Fibroblast of the conjunctiva (primary cell): ENCODE results near the gene PTPRB.

ENCODE experiments used
- DNase-seq: peaks from one replicate; pipeline ENCODE4 v3.0.0-alpha.2; 2010; ENCODE audit warnings: low read depth

Gene PTPRB

GRCh38 chr12:70643939-70644338, 6.7 kb upstream of the PTPRB start:
- DNase-seq: no peak

- no peak for DNase-seq
Measured at GRCh38 chr12:70641691-70642090, 4.5 kb upstream of the PTPRB start.

GRCh38 chr12:70640901-70641300, 3.7 kb upstream of the PTPRB start:
- DNase-seq: no peak

GRCh38 chr12:70639535-70639934, 2.3 kb upstream of the PTPRB start:
- DNase-seq: no peak

- no peak for DNase-seq
Measured at GRCh38 chr12:70638639-70639360, 1.6 kb upstream of the PTPRB start.

GRCh38 chr12:70635755-70636154, 1.5 kb downstream of the PTPRB start:
- DNase-seq: no peak

GRCh38 chr12:70628701-70629480, 8.3 kb downstream of the PTPRB start:
- no peak for DNase-seq

GRCh38 chr12:70627677-70628076, 9.6 kb downstream of the PTPRB start:
- DNase-seq: no peak

- no peak for DNase-seq
Measured at GRCh38 chr12:70626180-70626579, 11.0 kb downstream of the PTPRB start.

- no peak for DNase-seq
Measured at GRCh38 chr12:70619471-70620152, 17.6 kb downstream of the PTPRB start.

GRCh38 chr12:70618371-70618770, 18.9 kb downstream of the PTPRB start:
- DNase-seq: no peak

- DNase-seq: no peak
Measured at GRCh38 chr12:70617450-70617849, 19.8 kb downstream of the PTPRB start.

- no peak for DNase-seq
Measured at GRCh38 chr12:70615174-70615866, 21.9 kb downstream of the PTPRB start.

- DNase-seq: no peak
Measured at GRCh38 chr12:70609739-70610491, 27.3 kb downstream of the PTPRB start.

- DNase-seq: no peak
Measured at GRCh38 chr12:70609203-70609602, 28.0 kb downstream of the PTPRB start.

- DNase-seq: no peak
Measured at GRCh38 chr12:70608184-70608583, 29.0 kb downstream of the PTPRB start.

GRCh38 chr12:70607107-70607506, 30.1 kb downstream of the PTPRB start:
- no peak for DNase-seq

GRCh38 chr12:70605976-70606375, 31.3 kb downstream of the PTPRB start:
- DNase-seq: no peak

- no peak for DNase-seq
Measured at GRCh38 chr12:70604662-70605061, 32.6 kb downstream of the PTPRB start.

GRCh38 chr12:70603044-70603443, 34.2 kb downstream of the PTPRB start:
- DNase-seq: no peak

- no peak for DNase-seq
Measured at GRCh38 chr12:70598467-70599193, 38.6 kb downstream of the PTPRB start.
